NCI-H146 (cell line): Measurements from ENCODE around the gene SLC6A6.

Source experiments
- DNase-seq: peaks from one replicate; lab custom pipeline; 2025; lab: John Stamatoyannopoulos, UW

The SLC6A6 gene

GRCh38 chr3:14454639-14455310 is 52.4 kb downstream of the SLC6A6 start:
- no peak for DNase-seq

DNA sequence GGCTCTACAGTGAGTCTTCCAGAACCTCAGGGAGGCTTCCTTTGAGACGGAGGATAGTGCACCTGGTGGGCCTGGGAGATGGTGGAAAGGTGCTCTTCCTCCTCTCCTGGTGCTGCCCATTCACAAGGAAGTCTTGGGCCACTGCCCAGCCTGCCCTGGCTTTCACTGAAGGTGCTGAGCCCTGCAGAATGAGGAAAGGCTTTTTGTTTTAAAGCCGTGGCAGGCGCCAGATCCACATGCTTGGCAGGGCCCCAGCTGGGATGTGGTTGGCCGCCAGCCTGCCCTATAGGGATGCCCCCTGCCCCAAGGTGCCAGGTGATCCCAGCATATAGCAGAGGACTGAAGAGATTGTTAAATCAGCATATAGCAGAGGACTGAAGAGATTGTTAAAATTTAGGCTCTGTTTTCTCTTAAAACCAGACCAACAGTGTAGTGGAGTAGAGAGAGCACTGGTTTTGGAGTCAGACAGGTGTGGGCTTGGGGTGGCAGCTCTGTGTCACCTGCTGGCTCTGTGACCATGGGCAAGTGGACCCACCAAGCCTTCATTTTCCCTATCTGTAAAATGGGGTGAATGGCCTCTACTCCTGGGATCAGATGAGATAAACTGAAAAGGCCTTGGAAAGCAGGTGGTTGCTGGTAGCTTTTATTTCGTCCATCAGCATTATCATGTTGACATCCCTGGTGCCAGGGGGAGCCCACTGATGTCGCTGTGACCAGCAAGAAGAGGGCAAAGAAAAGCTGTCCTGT is 53.3 kb downstream of the SLC6A6 start:
- DNase-seq, result no peak

DNA sequence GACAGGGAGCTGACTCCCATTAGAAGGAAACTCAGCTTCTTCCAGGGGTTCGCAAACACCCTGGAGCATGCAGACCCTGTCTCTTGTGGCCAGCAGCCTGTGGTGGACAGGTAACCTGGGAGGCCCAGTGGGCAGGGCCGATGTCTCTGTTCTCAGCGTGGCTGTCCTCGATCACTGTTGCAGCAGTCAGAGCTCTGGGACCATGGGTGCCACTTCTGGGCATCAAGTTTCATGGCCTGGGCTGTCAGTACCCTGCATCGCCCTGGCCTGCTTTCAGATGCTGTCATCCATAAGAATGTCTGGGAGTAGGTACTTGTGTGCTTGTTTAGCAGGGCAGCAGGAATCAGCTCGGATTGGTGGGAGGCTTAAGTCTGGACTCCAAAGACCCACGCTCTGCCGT is 54.4 kb downstream of the SLC6A6 start:
- DNase-seq, result no peak

- DNase-seq, result no peak
Measured at GRCh38 chr3:14457481-14457880, 55.1 kb downstream of the SLC6A6 start.

DNA sequence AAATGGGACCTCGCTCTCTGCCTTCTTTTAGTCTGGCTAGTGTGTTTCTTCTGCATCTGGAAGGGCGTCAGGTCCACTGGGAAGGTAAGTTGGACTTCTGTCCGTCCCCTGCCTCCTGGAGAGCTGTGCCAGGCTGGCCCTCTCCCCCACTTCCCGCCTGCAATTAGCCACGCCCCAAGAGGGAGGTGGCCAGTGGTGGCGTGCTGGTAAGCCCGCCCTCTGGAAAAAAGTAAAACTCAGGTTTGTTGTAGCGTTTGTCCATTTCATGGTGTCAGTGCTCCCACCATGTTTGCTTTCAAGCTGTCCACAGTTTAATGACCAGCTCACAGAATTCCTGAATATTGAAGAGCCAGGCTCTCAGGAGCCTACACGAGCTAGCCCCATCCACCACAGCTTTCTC is 55.6 kb downstream of the SLC6A6 start:
- DNase-seq, result no peak

GRCh38 chr3:14458434-14459275 is 56.2 kb downstream of the SLC6A6 start:
- DNase-seq, result no peak

- no peak for DNase-seq
Measured at GRCh38 chr3:14459384-14459783, 57.0 kb downstream of the SLC6A6 start.

DNA sequence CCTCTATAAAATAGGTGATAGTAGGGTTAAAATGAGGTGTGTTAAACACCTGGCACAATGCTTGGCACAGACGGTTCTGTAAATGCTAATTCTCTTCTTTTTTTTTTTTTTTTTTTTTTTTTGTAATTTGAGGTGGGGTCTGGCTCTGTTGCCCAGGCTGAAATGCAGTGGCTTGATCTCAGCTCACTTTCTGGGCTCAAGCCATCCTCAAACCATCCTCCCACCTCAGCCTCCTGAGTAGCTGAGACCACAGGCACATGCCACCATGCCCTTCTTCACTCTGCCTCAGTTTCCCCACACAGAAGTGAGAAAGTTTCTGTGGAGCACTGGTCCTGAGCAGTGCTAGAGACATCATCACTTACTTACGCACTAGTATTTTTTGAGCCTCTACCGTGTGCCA is 57.4 kb downstream of the SLC6A6 start:
- DNase-seq, result no peak

DNA sequence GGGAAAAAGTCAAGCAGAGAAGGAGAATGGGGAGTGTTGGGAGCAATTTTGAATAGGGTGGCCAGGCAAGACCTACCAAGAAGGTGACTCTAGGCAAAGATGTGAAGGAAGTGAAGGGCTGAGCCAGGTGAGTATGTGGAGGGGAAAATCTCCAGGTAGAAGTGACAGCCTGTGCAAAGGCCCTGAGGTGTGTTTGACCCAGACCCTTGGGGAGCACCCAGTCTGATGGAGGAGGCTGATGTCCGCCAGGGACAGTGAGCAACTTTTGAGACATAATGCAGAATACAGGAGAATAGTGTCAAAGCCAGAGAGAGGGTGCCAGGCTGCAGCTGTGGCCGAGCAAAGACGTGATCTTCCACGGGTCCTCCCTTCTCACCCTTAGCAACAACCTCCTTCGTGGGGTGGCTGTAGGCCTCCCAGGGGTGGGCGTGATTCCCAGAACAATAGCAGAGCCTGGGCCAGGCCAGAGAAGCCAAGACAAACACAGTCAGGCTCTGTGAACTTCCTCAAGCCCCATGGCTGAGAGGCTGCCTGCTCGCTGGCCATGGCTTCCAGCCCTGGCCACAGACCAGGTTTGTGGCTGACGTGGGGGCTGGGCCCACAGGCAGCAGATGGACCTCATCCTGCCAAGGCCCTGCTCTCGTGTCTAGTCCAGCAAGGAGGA is 58.1 kb downstream of the SLC6A6 start:
- DNase-seq, result no peak

DNA sequence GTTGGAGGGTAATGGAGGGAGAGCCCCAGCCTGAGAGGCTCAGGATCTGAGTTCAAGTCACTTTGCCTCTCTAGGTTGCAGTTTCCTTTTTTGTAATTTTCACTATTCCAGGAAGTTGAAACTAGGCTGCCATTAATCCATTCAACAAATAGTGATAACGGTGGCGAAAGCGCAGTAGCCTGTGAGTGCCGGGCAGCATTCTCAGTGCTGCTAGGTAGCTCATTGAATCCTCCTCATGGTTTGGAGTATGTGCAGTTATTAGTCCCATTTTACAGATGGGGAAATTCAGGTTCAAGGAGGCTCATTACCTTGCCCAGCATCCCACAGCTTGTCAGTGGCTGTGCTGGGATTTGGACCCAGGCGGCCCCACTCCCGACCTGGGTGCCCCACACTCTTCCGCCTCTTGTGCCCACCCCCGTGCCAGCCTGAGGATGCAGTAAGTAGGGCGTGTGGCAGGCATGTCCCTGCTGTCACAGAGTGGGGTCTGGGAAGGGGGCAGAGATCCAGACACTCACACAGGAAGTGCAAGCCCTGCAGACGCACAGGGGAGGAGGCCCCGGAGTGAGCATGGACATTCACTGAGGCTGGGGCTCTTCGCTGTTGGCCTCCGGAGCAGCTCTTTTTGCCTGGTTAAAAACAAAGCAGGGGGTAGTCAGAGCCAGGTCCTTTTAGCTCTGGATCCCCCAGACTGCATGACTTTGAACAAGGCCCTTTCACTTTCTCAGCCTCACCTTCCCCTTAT is 58.8 kb downstream of the SLC6A6 start:
- no peak for DNase-seq

DNA sequence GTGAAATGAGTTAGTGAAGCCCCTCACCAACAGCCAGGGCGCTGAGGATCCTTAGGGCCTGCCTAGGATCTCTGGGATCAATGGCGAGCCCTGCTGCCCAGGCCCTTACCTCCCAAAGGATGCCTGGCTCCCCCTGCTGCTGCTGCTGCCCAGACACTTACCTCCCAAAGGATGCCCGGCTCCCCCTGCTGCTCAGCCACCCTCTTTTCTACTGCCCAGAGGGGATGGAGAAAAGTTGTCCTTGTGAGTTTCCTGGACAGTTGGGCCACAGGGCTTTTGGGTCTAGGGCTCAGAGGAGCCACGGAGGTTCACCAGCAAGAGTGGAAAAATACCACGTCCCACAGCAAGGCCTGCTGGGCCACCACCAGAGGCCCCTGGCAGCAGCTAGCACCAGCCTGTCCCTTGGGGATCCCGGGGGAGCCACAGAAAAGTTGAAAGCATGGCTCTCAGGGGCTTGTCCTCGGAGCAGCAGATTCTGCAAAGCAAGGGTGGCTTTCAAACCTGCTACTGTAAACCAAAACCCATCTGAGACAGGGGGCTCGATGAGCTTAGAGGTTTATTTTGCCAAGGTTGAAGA is 59.4 kb downstream of the SLC6A6 start:
- DNase-seq, result peak; percentile 28

- peak; percentile 29 for DNase-seq
Measured at GRCh38 chr3:14462738-14463137, 60.3 kb downstream of the SLC6A6 start.

GRCh38 chr3:14463330-14464140 is 61.1 kb downstream of the SLC6A6 start:
- DNase-seq, result peak; percentile 71

- DNase-seq, result no peak
Measured at GRCh38 chr3:14464141-14464465, 61.7 kb downstream of the SLC6A6 start.

DNA sequence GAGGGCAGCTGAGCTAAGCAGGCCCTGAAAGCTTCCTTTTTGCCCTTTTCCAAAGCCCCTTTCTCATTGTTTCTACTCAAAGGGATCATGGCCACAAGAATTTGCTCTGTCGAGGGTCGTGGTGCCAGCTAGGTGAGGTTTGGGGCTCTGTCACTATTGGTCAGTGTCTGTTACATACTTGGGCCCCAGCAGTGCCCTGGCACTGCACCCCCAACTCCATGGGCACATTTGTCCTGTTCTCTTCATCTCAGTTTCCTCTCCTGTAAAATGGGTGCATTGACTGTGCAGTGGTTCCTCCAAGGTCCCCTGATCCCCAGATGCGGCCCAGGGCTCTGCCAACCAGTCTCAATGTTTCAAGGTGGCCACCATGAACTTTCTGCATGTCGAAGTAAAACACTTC is 62.1 kb downstream of the SLC6A6 start:
- DNase-seq, result no peak

DNA sequence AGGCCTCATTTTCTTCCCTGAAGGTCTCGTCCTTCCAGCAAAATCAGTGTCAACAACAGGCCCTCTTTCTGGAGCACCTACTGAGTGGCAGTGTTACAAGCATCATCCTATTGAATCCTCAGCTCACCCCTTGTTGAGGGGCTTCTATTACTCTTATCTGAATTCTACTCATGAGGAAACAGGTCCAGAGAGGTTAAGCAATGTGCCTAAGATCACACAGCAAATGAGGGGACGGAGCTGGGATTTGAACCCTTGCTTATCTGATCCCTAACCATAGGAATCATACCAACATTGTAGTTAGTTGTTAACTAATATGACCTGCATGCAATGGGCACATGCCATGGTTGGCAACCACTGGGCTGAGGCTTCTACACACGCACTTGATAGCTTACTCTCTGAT is 63.0 kb downstream of the SLC6A6 start:
- no peak for DNase-seq

DNA sequence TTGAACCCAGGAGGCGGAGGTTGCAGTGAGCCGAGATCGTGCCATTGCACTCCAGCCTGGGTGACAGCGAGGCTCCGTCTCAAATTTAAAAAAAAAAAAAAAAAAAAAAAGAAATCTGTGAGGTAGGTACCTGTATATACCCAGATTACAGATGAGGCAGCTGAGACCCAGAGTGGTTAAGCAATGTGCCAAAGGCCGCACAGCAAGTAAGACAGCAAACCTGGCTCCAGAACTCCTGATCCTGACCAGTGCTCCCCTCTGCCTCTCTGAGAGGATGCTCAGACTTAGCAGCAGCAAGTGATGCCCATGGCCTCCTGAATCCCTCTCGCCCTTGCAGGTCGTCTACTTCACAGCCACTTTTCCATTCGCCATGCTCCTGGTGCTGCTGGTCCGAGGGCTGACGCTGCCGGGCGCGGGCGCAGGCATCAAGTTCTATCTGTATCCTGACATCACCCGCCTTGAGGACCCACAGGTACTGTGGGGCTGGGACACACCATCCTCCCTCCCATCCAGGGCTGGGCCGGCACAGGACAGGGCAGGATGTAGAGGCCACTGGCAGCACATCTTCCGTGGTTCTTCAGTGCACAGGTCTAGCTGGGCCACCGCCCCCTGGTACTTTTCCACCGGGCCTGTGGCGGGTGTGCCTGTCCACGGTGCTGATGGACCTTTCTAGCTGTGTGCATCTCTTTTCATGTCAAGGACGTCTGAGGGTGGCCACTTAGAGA is 63.9 kb downstream of the SLC6A6 start:
- no peak for DNase-seq

DNA sequence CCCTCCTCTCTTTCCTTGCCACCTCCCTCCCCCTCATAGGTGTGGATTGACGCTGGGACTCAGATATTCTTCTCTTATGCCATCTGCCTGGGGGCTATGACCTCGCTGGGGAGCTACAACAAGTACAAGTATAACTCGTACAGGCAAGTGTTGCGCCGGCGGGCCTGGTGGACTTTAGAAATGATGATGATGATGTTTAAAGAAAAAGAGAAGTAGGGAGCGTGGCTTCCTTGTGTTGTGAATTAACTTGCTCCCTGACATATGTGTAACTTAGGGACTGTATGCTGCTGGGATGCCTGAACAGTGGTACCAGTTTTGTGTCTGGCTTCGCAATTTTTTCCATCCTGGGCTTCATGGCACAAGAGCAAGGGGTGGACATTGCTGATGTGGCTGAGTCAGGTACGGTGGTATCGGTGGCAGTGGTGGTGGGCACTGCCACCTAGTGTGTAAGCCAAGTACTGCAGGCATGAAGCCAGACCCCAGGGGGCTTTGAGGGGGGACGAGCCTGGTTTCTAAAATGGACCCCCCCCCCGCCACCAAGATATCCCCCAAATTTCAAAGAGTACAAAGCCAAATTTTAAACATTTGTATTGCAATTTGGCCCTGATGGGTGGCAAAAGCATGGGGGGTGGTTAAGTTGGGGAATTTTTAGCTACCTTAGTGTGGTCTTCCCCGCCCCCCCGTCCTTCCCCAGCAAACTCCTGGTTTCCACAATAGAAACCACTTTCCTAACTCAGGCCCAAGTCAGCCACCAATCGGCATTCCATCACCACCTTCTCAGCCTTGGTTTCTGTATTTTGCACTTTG is 65.6 kb downstream of the SLC6A6 start:
- peak; percentile 34 for DNase-seq

DNA sequence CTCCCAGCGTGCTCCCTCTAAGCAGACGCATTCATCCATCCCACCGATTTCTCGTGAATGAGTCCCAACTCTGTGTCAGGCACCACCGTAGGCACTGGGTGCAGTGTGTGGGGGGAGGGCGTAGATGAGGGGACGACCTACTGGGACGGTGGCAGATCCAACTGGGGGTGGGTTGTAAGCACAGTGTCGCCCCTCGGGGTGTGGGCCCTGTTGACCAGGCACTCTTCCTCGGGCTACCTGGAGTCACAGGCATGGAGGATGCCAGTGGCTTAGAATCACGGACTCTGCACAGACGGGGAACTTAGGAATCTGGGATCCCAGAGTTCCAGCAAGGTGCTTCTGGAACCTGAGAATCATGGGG is 66.2 kb downstream of the SLC6A6 start:
- DNase-seq, result no peak
